Left cardiac atrium (tissue), 4 donors: ENCODE measurements around the gene PRKCQ. TPM values are rescaled to one million over a fixed set of nuclear protein-coding genes. Genes with fewer than 3 reads are reported as not detected.

Experiments
- ATAC-seq, 2 donors: fragments of 200-7000 bp; cut with Tn5 transposase; one replicate each; pipeline ENCODE4 v1.9.1; 2020; ENCODE audit warnings: mild to moderate bottlenecking in 2 of 2, moderate library complexity in 2 of 2
- DNase-seq: peaks from one replicate; pipeline ENCODE4 v3.0.0-alpha.2; 2020
- intact Hi-C, 2 donors: fragments of 100-400 bp; cut with DNase I; formaldehyde crosslinking; loops; one replicate each; pipeline versions ENCODE4 v1.14.1 to v1.15.1; 2022 to 2023
- total RNA-seq, 2 donors: library from RNA; stranded (reverse); fragmentation: NEBNext Ultra II Directional; extraction: Animal tissue kit (Norgen Biotek cat#: 25700); gene quantifications; one replicate each; pipeline ENCODE4 v1.2.1, GENCODE V29; 2021
- donor health status: DM: no; HTN: yes; CAD: no.
- donor health status: DM: no; HTN: yes; CAD: no; lungs with severe emphysema.
- donor health status: DM: yes; HTN: yes; CAD: no.
- donor health status: Dilated cardiomyopathy.

PRKCQ gene
- total RNA-seq, 2 donors from 2014 or later, result 0.34 to 0.62 TPM

DNA sequence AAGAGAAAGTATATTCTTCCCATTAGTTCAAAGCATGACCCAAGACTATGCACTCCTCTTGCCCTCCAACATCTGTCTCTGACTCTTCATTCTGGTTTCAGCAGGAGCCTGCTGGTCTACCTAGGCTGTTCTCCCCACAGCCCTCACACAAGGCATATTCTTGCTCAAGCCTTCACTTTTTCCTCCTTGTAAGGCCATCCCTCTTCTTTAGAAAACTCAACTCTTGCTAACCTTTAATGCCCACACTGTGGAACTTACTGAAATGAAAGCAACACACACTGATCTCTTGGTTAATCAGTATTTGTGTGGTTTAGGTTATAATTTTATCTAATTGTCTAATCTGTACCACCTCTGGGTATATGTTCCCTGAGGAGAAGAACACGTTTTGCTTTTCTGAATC is 75.8 kb downstream of the PRKCQ start:
- no peak for ATAC-seq

DNA sequence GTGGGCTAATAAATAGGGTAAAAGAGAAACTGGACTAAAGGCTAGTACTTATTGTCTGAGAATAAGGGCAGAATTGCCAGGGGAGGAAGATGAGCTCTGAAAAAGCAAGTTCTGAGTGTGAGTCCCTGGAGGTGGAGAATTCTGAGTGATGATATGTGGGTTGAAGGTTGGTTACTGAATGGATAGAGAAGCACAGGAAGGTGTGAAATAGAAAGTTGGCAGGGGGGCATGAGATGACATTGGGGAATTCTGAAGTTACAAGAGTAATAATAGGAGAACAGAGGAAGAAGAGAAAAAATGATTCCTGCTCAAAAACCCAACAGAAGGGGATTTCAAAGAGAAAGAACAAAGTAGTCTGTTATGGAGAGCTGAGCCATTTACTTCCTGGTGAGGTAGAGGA is 76.9 kb downstream of the PRKCQ start:
- intact Hi-C loops, result no loop called here
- DNase-seq (no peak), ATAC-seq (no peak)

More for the DNA sequence above, 75.8 kb downstream of the PRKCQ start:
- DNase-seq, result no peak
- intact Hi-C loops, result no loop called here

DNA sequence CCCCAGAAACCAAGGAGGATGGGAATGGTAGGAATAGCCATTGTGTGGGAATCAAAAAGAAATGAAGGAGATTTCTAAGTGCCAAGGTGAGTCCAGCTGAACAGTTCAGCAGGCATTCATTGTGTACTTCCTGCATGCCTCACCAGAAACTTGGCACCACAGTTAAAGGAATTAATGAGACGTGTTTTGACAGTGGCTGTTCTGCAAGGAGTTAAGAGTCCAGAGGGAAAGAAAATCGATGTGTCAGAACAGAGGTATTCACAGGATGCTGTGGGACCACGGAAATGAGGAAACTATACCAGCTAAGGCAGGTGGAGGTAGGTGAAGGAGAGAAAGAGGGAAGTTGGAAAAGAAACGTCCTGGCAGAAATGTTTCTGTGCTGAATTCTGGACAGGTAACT is 78.1 kb downstream of the PRKCQ start:
- ATAC-seq (no peak), DNase-seq (no peak)
- intact Hi-C loops, result no loop called here

DNA sequence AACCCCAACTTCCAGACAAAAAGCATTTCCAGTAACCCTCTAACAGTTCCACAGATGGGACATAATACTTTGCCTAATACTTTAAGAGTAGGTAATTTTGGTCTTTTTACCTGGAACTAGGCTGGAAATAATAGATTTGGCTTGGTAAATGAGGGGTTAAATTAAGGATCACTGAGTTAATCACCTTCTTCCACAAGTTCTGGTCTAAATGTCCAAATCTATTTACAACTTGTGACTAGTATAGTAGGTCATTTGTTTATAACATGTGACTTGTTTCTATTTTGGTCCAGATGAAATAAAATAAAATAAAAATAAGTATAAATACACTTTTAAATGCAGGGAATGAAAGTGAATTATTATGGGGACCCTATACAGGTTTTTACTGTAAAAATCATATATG is 80.1 kb downstream of the PRKCQ start:
- intact Hi-C loops, result no loop called here
- DNase-seq, result no peak
- ATAC-seq, result no peak

DNA sequence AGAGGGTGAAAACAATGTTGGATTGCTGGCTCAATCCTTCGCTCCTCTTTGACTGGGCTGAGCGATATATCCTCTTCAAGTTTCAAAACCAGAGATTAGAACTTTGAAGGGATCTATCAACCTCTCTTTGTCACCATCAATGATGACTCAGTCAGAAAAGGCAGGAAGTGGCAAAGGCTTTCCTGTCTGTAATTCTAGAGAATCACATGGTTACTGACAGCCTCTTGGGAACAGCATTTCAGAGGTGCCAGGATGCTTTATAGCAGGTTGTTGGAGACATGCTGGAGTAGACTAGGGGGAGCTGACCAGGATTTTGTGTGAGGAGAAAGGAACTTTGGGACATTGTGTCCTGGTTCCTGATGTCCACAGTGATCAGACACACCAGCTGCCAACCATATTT is 81.3 kb downstream of the PRKCQ start:
- intact Hi-C loops, result no loop called here
- ATAC-seq (no peak), DNase-seq (no peak)

DNA sequence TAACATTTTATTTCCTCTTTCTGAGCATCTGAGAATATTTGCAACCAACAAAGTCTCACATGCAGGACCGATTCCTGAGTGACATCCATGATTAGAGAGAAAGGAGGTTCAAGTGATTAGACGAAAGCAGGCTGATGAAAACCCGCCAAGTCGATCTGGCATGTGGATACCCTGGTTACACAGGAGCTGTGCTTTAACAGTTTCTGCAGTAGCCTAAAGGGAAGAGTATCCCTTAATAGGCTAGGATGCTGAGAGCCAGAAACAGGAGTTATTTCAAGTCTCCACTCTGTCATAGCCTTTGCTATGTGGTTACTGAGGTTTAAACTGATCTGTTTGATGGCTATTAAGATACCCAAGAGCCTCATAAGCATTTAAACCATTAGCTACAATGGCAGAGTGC is 82.5 kb downstream of the PRKCQ start:
- ATAC-seq (no peak), DNase-seq (no peak)
- intact Hi-C loops, result no loop called here

DNA sequence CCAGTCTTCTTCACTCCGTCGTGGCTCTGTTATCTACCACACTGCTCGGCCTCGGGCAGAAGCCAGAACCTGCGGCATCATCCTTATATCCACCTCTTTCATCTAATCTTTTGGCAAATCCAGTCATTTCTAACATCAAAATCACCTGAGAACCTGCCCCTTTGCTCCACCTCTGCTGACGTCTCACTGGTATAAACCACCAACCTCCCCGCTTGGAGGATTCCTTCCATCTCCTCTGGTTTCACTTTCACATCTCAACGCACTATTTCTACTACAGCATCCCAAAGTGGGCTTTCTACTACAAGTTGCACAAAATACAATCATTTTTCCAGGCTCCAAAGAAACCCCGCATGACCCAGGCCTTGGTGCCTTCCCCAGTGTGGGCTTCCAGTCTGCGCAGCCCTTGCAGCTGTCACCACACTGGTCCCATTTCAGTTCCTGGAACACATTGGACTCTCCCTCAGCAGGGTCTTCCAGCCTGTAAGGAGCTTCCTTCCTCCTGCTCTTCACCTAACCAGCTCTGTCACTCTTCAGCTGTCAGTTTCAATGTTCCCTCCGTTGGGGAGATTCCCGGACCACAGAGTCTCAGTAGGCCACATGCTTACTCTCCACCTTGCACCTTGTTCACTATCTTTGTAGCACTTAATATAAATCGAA is 85.0 kb downstream of the PRKCQ start:
- intact Hi-C loops, result no loop called here
- ATAC-seq (no peak), DNase-seq (no peak)

DNA sequence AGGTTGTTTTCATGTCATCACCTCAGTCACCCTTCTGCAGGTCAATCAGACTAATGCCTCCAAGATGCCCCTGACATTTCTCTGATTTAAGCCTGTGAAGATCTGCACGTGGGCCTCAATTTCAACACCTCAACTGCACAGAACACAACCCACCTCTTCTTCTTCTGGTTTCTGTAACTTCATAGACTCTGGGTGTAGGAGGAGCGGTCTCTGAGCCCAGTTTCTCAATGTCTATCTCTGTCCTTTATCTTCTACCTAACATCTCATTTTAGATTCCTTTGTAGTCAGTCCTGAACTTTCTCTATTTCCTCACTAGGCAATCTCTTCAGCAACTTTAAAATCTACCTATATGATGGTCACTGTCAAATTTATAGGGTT is 85.6 kb downstream of the PRKCQ start:
- ATAC-seq (no peak), DNase-seq (no peak)
- intact Hi-C loops, result no loop called here

DNA sequence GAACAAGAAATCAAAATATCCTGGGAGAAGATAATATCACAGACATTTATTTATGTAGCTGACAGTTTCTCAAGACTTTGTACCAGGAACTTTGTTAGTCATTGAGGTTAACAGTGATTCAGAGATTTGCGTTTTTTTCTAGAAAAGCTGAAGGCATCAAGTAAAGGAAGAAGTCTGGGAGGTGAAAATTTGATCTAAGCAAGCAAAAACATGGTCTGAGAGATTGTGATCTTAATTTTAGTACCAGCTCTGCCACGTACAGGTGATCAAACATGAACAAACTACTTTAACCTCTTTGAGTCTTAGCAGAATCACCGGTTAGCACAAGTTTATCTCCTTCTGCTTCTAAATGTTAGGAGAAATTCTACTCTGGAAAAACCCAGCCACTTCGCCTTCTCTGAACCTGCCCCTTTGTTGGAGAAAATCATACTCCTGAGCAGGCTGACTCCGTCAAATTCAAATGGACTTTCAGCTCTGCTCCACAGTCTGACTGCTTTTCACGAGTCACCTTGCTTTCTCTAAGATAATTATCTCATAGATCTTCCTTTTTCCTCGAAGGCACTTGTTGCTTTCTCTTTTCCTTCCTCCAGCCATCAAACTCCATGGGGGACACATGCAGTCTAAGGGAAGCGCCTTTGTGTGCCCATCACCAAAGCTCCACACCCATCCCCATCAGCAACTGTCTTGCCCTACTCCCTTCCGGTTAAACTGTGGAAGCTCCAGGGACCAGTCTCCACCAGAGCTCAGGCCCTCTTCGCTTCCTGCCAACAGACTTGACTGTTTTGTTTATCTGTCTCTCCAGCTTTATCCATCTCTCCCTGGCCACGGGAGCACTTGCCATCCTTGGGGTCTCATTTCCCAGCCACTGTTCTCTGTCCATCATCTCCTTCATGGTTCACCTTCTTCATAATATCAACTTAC is 86.3 kb downstream of the PRKCQ start:
- ATAC-seq (no peak), DNase-seq (no peak)
- intact Hi-C loops, result no loop called here

DNA sequence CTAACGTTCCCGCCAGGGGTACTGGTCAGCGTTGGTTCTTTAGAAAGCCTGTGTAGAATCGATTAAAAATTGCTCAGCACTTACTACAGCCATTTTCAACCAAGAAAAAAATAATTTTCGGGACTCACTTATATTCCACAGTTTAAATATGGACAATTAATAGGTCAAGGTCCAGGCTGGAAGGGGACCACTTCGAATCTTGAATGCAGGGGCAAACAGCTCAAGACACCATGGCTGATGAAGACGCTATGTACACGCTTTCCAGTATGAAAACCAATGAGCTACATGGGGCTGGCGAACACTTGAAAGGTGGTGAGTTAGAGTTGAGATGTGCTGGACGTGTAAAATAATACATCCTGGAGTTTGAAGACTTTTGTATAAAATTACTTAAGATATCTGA is 87.2 kb downstream of the PRKCQ start:
- ATAC-seq, result no peak
- intact Hi-C loops, result no loop called here
- no peak for DNase-seq

DNA sequence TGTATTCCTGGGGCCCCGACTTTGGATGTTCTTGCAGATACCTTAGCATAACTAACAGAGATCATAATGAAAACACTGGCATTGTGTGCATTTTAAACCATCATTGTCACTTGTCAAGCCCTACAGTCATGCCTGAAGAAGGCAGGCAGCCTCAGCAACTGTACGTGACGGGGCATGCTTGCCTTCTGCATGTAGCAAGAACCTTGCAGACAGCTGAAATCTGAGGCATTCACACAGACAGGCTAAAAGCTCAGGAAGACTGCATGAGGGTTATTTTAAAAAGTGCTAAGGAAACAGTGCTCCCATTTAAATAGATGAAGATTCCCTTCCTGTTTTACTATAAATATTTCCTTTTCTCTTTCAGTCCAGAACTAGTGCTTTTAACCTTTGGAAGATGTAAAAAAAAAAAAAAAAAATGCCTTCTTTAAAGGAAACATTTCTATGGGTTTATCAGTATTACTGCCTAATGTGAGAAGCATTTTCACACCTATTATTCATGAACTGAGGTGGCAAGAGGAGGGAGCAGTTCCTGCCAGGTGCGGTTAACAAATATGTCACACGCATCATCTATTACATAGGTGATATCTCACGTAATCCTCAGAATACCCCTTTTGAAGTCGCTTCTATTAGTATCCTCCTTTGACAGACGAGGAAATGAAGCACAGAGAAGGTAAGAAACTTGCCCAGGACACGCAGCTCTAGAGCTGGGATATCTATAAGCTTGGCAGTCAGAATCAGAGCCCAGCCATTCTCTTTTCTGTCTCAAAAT is 88.1 kb downstream of the PRKCQ start:
- intact Hi-C loops, result no loop called here
- peak; percentile 21 to 27 for ATAC-seq
- no peak for DNase-seq

DNA sequence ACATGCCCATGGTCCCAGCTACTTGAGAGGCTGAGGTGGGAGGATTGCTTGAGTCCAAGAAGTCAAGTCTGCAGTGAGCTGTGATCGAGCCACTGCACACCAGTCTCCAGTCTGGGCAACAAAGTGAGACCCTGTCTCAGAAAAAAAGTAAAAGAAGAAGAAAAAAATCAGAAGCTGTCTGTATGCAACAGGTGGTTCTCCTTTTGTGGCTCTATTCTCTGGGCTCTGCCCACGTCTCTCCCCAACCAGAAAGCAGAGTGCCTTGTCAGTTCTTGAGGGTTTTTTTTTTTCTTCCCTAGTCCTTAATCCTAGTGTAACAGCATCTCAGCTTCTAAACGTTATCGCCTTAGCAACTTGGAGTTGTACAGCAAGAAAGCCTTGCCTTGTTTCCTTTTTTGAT is 89.5 kb downstream of the PRKCQ start:
- no peak for ATAC-seq
- no peak for DNase-seq
- intact Hi-C loops, result no loop called here

DNA sequence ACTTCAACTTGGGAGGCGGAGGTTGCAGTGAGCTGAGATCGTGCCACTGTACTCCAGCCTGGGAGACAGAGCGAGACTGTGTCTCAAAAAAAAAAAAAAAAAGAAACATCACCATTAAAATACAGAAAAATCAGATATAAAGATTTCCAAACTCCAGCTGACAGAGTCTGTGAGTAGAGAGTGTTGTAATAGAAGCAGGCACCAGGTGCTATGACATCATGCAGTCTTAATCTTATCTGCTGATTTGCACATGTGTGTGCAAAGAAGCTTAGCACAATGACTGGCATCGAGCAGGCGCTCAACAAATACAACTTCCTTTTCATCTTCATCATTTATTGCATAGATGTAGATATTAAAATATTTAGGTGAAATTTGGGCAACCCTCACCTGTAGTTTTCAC is 92.2 kb downstream of the PRKCQ start:
- DNase-seq, result no peak
- intact Hi-C loops, result no loop called here
- no peak for ATAC-seq

DNA sequence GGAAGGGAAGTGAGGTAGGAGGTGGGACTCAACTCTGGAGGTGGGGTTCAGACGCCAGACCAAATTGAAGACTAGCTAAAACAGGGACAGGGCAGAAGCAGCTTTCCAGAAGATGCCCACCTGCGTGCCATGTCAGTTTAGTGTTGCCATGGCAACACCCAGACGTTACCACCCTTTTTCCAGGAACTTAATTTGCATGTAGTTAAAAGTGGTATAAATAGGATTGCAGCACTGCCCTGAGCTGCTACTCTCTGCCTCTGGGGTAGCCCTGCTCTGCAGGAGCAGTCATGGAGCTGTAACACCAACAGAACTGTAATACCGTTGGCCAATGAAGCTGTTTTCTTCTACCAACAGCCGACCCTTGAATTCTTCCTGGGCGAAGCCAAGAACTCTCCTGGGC is 93.8 kb downstream of the PRKCQ start:
- DNase-seq, result no peak
- ATAC-seq, result no peak
- intact Hi-C loops, result no loop called here

DNA sequence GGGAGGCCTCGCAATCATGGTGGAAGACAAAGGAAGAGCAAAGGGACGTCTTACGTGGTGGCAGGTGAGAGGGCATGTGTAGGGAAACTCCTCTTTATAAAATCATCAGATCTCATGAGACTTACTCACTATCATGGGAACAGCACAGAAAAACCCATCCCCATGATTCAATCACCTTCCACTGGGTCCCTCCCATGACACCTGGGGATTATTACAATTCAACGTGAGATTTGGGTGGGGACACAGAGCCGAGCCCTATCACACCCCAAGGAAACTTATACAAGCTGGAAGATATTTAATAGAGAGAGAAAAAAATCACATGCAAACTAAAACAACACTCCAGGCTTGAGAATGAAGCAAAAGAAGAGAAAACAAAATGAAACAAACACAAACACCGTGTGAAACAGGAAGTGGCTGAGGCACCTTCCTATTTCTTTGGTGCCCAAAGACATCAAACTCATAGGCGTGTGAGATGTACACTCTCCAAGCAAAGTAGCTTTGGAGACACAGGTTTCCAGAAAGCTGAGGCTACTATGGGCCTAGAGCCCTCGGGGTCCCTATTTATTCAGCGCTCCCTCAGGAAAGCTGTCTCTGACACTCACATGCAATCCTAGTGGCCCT is 97.2 kb downstream of the PRKCQ start:
- DNase-seq, result no peak
- no peak for ATAC-seq
- intact Hi-C loops, result no loop called here

DNA sequence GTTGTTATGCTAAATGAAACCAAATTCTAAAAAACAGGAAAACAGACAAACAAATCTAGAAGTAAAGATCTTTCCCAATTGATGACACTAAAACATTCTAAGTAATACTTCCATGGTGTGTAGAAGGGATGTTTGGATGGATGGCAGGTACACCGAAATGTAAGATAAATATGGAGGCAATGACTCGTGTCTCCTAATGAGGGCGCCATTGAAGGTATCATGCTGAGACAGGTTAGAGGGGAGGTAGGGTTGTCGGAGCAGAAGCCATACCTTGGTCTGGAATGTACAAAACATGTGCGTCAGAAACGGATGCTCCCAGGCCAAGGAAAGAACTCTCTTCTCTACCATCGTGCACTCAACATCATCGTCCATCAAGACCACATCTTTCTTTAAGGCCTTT is 101.4 kb downstream of the PRKCQ start:
- no peak for DNase-seq
- intact Hi-C loops, result no loop called here
- no peak for ATAC-seq

DNA sequence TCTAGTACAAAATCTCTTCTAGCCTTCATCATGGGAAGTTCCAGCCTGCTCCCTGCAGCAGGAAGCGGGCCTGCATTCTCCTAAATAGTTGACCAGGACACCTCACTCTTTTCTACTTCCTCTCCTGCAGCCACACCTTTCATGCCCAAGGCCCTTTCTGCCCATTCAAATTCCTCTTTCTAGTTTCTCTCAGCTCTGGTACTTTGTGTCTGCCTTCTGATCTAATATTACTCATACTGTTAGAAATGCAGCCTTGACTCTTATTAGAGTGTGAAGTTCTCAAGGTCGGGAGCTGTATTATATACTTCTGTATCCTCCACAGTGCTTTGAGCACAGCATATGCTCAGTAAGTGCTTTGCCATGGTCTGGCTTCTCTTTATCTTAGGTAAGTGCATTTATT is 103.1 kb downstream of the PRKCQ start:
- intact Hi-C loops, result no loop called here
- ATAC-seq (no peak), DNase-seq (no peak)

DNA sequence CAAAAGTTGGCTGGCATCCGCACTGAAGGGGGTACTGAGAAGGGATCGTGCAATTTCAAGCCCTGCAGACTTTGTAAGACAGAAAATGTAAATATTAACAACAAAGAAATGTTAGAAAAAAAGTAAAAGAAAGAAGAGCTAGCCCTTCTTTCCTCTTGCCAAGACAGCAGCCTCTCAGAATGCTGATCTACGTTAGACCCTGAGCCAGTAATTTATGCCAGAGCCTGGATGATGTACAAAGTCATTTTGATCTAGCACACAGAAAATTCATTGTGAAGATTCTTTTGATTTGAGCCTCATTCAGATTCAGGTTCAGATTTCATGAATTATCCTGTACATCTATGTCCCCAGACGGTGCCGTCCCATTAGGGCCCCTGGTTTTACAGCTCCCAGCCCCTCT is 105.2 kb downstream of the PRKCQ start:
- ATAC-seq, result no peak
- intact Hi-C loops, result no loop called here
- no peak for DNase-seq

DNA sequence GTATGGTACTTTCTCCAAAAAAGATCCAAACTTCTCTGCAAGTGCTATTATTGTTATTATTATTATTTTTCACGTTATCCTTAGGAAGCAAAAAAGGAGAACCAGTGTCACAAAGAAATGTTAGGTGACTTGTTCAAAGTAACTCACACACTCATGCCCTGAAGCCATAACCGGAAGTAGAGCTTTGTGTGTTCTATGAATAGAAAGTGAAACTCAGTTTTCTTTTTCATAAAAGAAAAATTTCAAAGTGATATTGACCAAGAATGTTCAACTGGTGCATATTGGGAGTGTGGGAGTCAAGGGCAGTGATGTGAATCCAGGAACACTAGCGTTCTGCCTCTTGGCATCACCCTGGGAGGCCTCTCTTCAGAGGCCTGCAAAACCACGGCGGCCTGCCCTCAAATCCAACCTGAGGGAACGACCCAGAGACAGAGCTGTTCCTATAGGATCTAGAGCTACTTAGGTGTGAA is 106.1 kb downstream of the PRKCQ start:
- DNase-seq (no peak), ATAC-seq (peak in 1 of 2 donors; percentile 50)
- intact Hi-C loops, result no loop called here

DNA sequence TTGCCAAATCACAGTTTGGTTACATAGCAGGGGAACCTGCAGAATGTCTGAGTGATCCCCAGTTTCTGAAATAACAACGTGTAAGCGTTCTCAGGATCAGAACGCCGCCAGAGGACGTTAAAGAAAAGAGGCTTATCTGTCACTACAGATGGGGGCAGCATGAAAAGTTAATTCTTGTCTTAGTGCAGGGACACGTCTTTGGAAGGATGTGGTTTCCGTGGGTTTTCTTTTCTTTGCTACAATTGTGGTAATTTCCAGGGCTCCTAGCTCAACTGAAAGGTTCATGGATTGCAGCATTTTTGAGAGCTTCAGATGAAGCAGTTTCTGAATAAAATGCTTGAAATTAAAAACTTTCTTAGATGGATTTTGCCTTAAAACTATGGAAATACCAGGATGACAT is 106.6 kb downstream of the PRKCQ start:
- DNase-seq, result no peak
- intact Hi-C loops, result no loop called here
- no peak for ATAC-seq
